HS-27A (cell line): ENCODE data around the gene PTPN3.

Experiments used
- DNase-seq: peaks from one replicate; pipeline ENCODE4 v3.0.0-alpha.2; 2012; ENCODE audit warnings: low read depth, missing footprints

Gene PTPN3

GRCh38 chr9:109421026-109421970, 76.8 kb downstream of the PTPN3 start:
- no peak for DNase-seq

GRCh38 chr9:109419531-109419930, 78.6 kb downstream of the PTPN3 start:
- DNase-seq, result no peak

- DNase-seq, result no peak
These were observed 79.3 kb downstream of the PTPN3 start for GRCh38 chr9:109418827-109419226.

GRCh38 chr9:109417585-109418544, 80.2 kb downstream of the PTPN3 start:
- DNase-seq, result no peak

GRCh38 chr9:109417054-109417453, 81.1 kb downstream of the PTPN3 start:
- no peak for DNase-seq

GRCh38 chr9:109416135-109416706, 81.9 kb downstream of the PTPN3 start:
- DNase-seq, result no peak

GRCh38 chr9:109414125-109414785, 83.9 kb downstream of the PTPN3 start:
- DNase-seq, result no peak

GRCh38 chr9:109411798-109412352, 86.2 kb downstream of the PTPN3 start:
- DNase-seq, result no peak

- DNase-seq, result no peak
These were observed 86.9 kb downstream of the PTPN3 start for GRCh38 chr9:109411069-109411761.

GRCh38 chr9:109409773-109410397, 88.2 kb downstream of the PTPN3 start:
- no peak for DNase-seq

GRCh38 chr9:109408759-109409462, 89.2 kb downstream of the PTPN3 start:
- DNase-seq, result no peak

- no peak for DNase-seq
These were observed 94.3 kb downstream of the PTPN3 start for GRCh38 chr9:109403766-109404320.

- DNase-seq, result no peak
These were observed 95.0 kb downstream of the PTPN3 start for GRCh38 chr9:109403116-109403515.

- DNase-seq, result no peak
These were observed 96.2 kb downstream of the PTPN3 start for GRCh38 chr9:109401990-109402318.

- no peak for DNase-seq
These were observed 96.7 kb downstream of the PTPN3 start for GRCh38 chr9:109401169-109401989.

GRCh38 chr9:109399258-109399767, 98.8 kb downstream of the PTPN3 start:
- no peak for DNase-seq

- no peak for DNase-seq
These were observed 106.9 kb downstream of the PTPN3 start for GRCh38 chr9:109391176-109391575.

- DNase-seq, result no peak
These were observed 110.3 kb downstream of the PTPN3 start for GRCh38 chr9:109387856-109388255.
